HCT116 (cell line): ENCODE measurements around the gene NFIX.

Experiments
- POLR2A ChIP-seq: IDR thresholded peaks from 2 replicates; pipeline ENCODE4 v1.7.0; 2011; ENCODE audit warnings: borderline replicate concordance; ENCODE audit not compliant: insufficient read depth, insufficient read length; ENCODE audit errors: extremely low read depth
- ZFX ChIP-seq: fragments of 450-650 bp; IDR thresholded peaks from 2 replicates; pipeline ENCODE4 v1.6.1; 2017

- TF ChIP-seq POLR2A (no peak), ZFX (no peak)
Observed at GRCh38 chr19:13071444-13072187, 76.3 kb downstream of the NFIX start.
